GM21576 (cell line): Measurements from ENCODE around the gene NUP37.
"Not testable (repeated sequence)": the region's sequence is repeated elsewhere in the genome, so short reads cannot be mapped to it uniquely, and the experiment has no call there.

Experiments used
- ATAC-seq: cut with Tn5 transposase; IDR thresholded peaks from one replicate; pipeline ENCODE4 v1.9.1; 2021; ENCODE audit warnings: mild to moderate bottlenecking, moderate library complexity; ENCODE audit not compliant: unreplicated experiment

The NUP37 gene

DNA sequence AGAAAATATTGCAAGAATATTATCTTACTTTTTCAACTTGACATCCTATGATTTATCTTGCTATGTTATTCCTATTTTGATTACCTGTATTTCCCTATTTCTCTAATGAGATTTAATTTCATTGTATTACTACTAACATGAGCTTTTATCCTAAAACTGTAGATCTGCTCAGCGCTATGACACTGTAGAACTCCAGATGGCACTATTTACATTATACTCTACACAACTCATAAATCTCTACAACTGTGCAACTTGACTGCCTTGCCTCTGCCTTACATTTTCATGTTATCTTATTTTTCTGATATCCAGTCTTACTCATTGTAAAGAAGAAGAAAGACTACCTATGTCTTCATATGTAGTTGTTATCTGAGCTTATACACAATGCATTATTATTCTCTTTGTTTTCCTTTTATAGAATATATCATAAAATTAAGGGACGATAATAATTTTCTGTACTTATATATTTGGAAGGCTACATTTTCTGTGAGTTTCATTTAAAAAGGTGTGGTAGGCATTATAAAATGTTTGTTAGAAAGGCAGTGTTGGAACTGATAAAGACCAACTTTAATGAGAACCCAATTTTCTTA, 24.1 kb downstream of the NUP37 start:
- no peak for ATAC-seq

DNA sequence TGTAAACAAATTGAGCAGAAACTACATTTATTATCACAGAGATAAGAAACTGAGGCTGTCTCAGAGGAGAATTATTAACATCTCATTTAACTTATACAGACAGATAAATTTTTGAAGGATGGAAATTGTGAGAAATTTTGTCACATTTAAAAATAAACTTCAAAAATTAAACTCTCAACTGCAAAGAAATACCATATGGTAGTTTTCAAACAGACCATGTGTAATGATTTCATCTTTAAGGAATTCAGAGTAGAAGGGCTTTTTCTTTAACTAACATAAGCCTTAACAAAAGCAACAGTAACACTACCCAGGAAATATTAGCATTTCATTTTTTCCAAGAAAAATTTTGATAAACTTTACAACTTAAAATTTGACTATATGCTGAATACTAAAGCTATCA, 26.6 kb downstream of the NUP37 start:
- ATAC-seq: no peak

GRCh38 chr12:102089228-102089835, 30.6 kb downstream of the NUP37 start:
- not testable (repeated sequence) for ATAC-seq

GRCh38 chr12:102080842-102081241, 39.1 kb downstream of the NUP37 start:
- ATAC-seq: no peak

- ATAC-seq: not testable (repeated sequence)
Observed at GRCh38 chr12:102072092-102072491, 47.8 kb downstream of the NUP37 start.

DNA sequence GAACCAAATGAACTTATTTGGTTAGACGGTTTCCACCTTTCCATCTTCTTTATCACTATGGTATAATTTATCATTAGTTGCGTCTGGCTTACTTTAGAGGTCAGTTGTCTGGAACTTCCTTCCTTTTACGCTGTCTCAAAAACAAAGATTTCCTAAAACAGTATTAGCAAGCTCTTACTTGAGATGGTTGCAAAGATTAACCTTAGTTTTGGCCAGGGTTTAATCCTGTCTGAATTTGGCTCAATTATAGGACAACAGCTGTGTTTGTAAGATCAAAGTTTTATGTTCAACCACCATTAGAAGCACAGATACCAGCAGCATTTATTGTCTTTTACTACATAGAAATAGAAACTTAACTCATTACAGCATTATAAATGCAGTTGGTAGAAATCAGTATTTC, 50.2 kb downstream of the NUP37 start:
- ATAC-seq: no peak

DNA sequence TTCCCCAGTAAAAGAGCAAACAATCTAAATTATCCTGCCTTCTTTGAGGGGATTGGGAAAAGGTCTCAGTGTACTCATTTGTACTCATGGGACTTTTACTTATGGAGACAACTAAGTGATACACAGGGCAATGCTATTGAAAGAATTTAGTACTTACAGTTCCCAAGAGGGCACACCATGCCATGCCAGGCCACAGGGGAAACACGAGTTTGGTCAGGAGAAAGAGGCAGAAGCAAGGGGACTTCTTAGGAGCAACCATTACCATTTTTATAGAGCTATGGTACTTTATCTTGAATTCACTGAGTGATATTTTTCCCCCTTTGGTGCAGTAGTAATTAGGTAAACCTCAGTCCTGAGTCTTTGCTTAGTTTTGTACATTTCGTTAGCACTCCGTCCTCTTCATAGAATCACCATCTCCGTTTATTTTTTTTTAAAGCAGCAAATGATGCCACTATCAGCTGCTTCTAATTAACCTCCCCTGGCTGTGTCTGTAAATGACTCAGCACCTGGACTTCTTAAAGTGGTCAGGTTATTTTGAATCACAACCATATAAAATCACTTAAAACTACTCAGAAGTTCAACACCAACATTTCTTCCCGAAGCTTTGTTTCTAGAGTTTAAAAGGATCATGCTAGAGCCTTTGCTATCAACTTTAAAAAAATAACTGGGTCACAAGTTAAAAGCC, 52.2 kb downstream of the NUP37 start:
- no peak for ATAC-seq

- no peak for ATAC-seq
Observed at GRCh38 chr12:102064476-102064875, 55.4 kb downstream of the NUP37 start.

GRCh38 chr12:102063069-102063468, 56.8 kb downstream of the NUP37 start:
- no peak for ATAC-seq

- ATAC-seq: no peak
Observed at GRCh38 chr12:102062419-102062806, 57.5 kb downstream of the NUP37 start.

- ATAC-seq: peak; percentile 96
Observed at GRCh38 chr12:102061560-102062418, 58.1 kb downstream of the NUP37 start, which contains the start of gene WASHC3. WASHC3 (minus strand) TSS chr12:102061991; CDS start chr12:102061962, 29 bp downstream.

GRCh38 chr12:102061096-102061559, 58.8 kb downstream of the NUP37 start:
- ATAC-seq: peak; percentile 32

DNA sequence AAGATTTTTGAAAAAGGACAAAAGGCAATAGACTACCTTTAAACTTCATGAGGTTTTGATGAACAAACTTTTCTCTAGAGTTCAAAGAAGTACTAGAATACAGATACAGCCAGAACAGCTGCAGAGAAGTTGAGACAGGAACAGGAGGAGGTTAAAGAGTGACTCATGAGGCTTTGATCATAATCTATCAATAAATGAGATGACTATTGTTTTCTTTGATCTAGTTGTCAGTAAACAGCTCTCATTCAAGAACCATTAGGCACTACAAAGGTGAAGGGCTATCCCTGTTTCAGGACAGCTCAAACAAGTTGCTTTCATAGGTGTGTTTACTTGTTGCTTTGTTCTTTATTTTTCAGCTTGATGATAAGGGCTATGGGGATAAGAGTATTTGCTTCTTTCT, 60.6 kb downstream of the NUP37 start:
- ATAC-seq: no peak

GRCh38 chr12:102054345-102054744, 65.6 kb downstream of the NUP37 start:
- ATAC-seq: no peak

GRCh38 chr12:102053062-102053349, 66.9 kb downstream of the NUP37 start:
- no peak for ATAC-seq

DNA sequence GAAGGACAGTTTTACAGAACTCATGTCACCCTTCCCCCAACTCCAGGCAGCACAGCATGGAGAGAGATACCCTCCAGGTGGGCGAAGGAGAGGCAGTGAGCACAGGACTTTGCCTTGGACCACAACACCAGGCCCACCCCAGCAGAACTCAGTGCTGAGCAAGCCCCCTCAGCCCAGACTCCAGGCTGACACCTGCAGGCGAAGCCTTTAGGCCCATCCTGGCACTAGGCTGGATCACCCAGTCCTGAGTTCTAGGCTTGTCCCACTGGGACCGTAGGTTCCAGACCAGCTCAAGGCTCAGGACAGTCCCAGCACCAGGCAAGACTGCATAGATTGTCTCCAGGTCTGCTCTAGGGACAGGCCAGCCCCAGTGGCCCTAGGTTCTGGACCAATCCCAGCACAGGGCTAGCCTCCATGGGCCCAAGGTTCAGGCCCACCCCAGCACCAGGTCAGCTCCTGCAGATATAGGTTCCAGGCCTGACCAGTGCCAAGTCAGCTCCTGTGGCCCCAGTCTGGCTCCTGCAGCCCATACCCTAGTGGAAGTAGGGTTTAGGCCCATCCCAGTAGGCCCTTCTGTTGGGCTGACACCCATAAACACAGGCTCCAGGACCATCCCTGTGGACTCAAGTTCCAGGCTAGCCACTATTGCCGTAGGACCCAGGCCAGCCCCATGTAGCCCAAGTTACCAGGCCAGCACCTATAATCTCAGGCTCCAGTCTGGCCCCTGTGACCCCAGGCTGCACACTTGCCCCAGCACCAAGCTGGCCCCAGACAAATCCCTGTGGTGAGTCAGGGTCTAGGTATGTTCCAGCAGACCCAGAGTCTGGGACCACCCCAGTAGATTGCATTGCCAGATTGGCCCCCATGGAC, 67.5 kb downstream of the NUP37 start:
- no peak for ATAC-seq

DNA sequence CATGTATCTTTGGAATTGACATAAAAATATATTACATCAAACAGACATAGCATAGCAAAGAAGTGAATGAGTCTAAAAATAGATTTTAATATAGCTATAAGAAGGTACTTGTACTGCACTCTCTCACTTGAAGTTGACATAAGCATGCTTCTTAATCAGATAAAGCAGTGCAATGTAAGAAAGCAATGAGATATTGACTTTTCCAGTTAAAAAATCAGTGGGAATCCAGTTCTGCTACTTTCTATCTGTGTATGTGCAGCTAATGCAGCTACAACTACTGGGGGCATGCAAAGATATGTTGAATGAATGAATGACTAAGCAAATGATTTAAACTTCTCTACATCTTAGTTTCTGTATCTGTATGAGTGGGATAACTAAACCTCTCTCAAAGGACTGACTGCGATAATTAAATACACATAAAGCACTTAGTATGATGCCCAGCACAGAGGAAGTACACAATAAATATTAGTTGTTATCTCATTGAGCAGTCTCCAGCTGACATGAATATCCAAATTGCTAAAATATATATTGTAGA, 68.4 kb downstream of the NUP37 start:
- no peak for ATAC-seq

DNA sequence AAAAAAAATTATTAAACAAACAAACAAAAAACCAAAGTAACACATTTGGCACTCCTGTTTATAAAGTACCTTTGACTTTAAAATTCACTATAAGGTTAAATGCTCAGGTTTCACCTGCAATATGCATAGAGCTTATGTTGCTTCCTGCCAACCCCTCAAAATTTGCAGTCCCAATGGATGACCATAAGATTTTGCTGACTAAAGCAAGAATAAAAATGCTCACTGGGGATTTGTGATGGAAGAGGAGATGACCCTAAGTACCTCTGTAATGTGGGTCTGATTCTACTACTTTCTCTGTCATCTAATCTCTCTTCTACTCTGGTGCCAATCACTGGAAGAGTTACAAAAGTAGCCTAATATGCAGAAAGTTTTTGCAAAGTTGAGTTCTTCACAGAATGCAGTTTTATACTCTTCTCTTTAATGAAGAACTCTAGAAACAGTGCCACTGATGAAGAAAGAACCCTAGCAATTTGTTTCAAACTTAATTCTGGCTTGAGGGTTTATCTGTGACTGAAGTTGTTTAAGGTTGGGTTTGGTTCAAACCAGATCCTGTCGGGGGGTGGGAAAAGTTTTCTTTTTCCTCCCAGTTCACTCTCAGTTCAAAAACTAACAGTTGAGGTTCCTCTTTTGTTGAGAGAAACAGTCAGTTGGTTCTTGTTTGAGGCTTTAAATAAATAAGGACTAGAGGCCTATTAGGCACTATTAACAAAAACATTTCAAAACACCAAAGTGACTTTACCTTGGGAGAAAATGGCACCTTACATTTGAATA, 69.1 kb downstream of the NUP37 start:
- ATAC-seq: no peak

DNA sequence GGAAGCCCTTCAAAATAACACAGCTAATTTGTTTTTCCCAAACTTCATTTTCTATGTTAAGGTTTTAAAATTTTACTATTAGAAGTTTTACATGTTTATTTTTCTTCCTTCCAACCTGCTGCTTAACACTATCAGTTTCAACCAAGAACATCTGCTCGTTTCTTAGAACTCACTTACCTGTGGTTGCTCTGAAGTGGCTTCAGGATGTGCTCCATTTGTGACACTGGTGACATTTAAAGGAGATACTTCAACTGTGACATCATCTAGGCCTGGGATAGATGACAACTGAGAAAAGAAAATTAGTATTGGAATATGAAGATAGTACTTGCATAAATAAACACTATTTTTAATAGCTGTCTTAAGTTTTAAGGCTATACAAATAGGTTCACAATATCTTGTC, 76.0 kb downstream of the NUP37 start:
- ATAC-seq: peak; percentile 79
